COR-L47 (cell line): Measurements from ENCODE around the gene ARFGEF2.
A peak's percentile ranks its signal among the peaks of the same experiment; 100 is the strongest.
"Not testable (repeated sequence)": the region's sequence is repeated elsewhere in the genome, so short reads cannot be mapped to it uniquely, and the experiment has no call there.

Experiments
- DNase-seq: peaks from one replicate; lab custom pipeline; 2025; lab: John Stamatoyannopoulos, UW

Gene ARFGEF2

GRCh38 chr20:48951646-48952045 is 30.1 kb downstream of the ARFGEF2 start:
- DNase-seq = no peak

GRCh38 chr20:48952656-48953055 is 31.1 kb downstream of the ARFGEF2 start:
- DNase-seq = no peak

GRCh38 chr20:48953653-48954052 is 32.1 kb downstream of the ARFGEF2 start:
- DNase-seq = no peak

GRCh38 chr20:48956052-48956451 is 34.5 kb downstream of the ARFGEF2 start:
- DNase-seq = no peak

GRCh38 chr20:48957053-48957481 is 35.6 kb downstream of the ARFGEF2 start:
- DNase-seq = no peak

GRCh38 chr20:48957533-48957932 is 36.0 kb downstream of the ARFGEF2 start:
- DNase-seq = no peak

- no peak for DNase-seq
These were observed 37.2 kb downstream of the ARFGEF2 start for GRCh38 chr20:48958743-48959142.

GRCh38 chr20:48959899-48960550 is 38.5 kb downstream of the ARFGEF2 start:
- DNase-seq = no peak

- DNase-seq = no peak
These were observed 40.9 kb downstream of the ARFGEF2 start for GRCh38 chr20:48962421-48962820.

- no peak for DNase-seq
These were observed 41.7 kb downstream of the ARFGEF2 start for GRCh38 chr20:48962976-48963771.

- DNase-seq = no peak
These were observed 43.8 kb downstream of the ARFGEF2 start for GRCh38 chr20:48965189-48965910.

GRCh38 chr20:48970681-48971365 is 49.3 kb downstream of the ARFGEF2 start:
- DNase-seq = no peak

GRCh38 chr20:48971956-48972355 is 50.4 kb downstream of the ARFGEF2 start:
- no peak for DNase-seq

GRCh38 chr20:48972816-48973215 is 51.3 kb downstream of the ARFGEF2 start:
- no peak for DNase-seq

- no peak for DNase-seq
These were observed 54.4 kb downstream of the ARFGEF2 start for GRCh38 chr20:48975955-48976354.

- DNase-seq = not testable (repeated sequence)
These were observed 58.5 kb downstream of the ARFGEF2 start for GRCh38 chr20:48979980-48980379.

GRCh38 chr20:48983423-48984400 is 62.2 kb downstream of the ARFGEF2 start:
- DNase-seq = no peak

GRCh38 chr20:48984575-48985219 is 63.2 kb downstream of the ARFGEF2 start:
- no peak for DNase-seq

GRCh38 chr20:48986899-48987298 is 65.4 kb downstream of the ARFGEF2 start:
- peak; percentile 45 for DNase-seq

- DNase-seq = no peak
These were observed 69.0 kb downstream of the ARFGEF2 start for GRCh38 chr20:48990467-48990866.
